Liver (tissue), 3 donors: Measurements from ENCODE around the gene SGF29.
"Not testable (repeated sequence)": the region's sequence is repeated elsewhere in the genome, so short reads cannot be mapped to it uniquely, and the experiment has no call there.

ENCODE experiments used
- GABPA ChIP-seq, 2 donors: IDR thresholded peaks in 1 of 2; conservative IDR thresholded peaks in 1 of 2; 2 replicates each; pipeline ENCODE4 v1.6.1; 2016; ENCODE audit warnings: antibody characterized with exemption in 2 of 2, mild to moderate bottlenecking in 1 of 2, moderate library complexity in 1 of 2
- TF ChIP-seq, protein P1 (sequence below): fragments of 150-350 bp; IDR thresholded peaks from 2 replicates; pipeline ENCODE4 v1.5.1; 2017; ENCODE audit warnings: improper control_type of control experiment, low read depth, low read length; ENCODE audit not compliant: missing input control
- TF ChIP-seq, protein P2 (sequence below): IDR thresholded peaks from 2 replicates; pipeline ENCODE4 v1.6.1; 2016; ENCODE audit warnings: antibody characterized with exemption, mild to moderate bottlenecking
- donor health status: healthy.
- donor health status: healthy.

DNA sequence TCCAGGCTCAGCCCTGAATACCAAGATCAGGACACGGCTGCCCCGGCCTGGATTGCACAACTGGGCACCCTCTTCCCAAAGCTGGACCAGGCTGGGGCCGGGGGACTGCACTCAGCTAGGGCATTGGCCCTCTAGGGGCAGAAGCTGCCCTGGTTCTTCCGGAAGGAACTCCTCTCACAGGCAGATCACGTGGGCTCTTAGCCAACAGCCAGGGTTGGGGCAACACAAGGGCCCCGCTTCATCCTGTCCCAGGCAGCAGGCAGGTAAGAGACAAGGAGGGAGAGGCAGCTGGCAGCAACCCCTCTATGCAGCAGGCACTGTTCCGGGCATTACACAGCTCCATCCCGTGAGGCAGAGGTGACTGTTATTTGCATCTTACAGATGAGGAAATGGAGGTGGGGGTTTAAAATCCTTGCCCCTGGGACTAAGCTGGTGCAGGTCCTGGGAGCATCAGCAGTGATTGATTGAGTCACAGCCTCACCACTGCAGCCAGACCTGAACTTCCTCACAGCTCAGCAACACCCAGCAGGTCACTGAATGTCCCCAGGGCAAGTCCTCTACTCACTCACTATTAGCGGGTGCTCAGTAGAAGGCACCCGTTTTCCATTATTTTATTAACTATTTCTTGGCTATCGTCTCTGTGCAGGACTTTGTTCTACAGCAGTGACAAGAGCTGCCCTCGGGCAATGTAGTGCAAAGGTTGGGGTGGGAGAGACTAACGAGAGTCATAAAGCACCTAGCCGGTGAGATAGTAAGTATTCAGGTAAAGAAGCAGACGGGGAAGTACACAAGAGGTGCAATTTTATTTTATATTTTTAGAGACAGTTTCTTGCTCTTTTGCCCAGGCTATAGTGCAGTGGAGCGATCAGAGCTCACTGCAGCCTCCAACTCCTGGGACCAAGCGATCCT is 45.9 kb downstream of the SGF29 start:
- TF ChIP-seq, protein P1, sequence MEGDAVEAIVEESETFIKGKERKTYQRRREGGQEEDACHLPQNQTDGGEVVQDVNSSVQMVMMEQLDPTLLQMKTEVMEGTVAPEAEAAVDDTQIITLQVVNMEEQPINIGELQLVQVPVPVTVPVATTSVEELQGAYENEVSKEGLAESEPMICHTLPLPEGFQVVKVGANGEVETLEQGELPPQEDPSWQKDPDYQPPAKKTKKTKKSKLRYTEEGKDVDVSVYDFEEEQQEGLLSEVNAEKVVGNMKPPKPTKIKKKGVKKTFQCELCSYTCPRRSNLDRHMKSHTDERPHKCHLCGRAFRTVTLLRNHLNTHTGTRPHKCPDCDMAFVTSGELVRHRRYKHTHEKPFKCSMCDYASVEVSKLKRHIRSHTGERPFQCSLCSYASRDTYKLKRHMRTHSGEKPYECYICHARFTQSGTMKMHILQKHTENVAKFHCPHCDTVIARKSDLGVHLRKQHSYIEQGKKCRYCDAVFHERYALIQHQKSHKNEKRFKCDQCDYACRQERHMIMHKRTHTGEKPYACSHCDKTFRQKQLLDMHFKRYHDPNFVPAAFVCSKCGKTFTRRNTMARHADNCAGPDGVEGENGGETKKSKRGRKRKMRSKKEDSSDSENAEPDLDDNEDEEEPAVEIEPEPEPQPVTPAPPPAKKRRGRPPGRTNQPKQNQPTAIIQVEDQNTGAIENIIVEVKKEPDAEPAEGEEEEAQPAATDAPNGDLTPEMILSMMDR: not testable (repeated sequence)
- not testable (repeated sequence) for TF ChIP-seq GABPA (IDR thresholded peaks at IDR 0.05 in 1 of 2, conservative IDR thresholded peaks at IDR 0.05 in 1 of 2)
- TF ChIP-seq, protein P2, sequence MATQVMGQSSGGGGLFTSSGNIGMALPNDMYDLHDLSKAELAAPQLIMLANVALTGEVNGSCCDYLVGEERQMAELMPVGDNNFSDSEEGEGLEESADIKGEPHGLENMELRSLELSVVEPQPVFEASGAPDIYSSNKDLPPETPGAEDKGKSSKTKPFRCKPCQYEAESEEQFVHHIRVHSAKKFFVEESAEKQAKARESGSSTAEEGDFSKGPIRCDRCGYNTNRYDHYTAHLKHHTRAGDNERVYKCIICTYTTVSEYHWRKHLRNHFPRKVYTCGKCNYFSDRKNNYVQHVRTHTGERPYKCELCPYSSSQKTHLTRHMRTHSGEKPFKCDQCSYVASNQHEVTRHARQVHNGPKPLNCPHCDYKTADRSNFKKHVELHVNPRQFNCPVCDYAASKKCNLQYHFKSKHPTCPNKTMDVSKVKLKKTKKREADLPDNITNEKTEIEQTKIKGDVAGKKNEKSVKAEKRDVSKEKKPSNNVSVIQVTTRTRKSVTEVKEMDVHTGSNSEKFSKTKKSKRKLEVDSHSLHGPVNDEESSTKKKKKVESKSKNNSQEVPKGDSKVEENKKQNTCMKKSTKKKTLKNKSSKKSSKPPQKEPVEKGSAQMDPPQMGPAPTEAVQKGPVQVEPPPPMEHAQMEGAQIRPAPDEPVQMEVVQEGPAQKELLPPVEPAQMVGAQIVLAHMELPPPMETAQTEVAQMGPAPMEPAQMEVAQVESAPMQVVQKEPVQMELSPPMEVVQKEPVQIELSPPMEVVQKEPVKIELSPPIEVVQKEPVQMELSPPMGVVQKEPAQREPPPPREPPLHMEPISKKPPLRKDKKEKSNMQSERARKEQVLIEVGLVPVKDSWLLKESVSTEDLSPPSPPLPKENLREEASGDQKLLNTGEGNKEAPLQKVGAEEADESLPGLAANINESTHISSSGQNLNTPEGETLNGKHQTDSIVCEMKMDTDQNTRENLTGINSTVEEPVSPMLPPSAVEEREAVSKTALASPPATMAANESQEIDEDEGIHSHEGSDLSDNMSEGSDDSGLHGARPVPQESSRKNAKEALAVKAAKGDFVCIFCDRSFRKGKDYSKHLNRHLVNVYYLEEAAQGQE: not testable (repeated sequence)
